BE2C (cell line): Measurements from ENCODE around the gene PBX3.

Experiments used
- DNase-seq: peaks from one replicate; pipeline ENCODE4 v3.0.0-alpha.2; 2020
- H3K27me3 ChIP-seq: fragments of 250-450 bp; sonication (Bioruptor Pico); 2 replicates; pipeline ENCODE4 v1.5.1; 2020; ENCODE audit warnings: mild to moderate bottlenecking
- H3K36me3 ChIP-seq: fragments of 250-450 bp; sonication (Bioruptor Pico); 2 replicates; pipeline ENCODE4 v1.5.1; 2020; ENCODE audit warnings: mild to moderate bottlenecking
- H3K4me1 ChIP-seq: fragments of 250-450 bp; sonication (Bioruptor Pico); 2 replicates; pipeline ENCODE4 v1.5.1; 2020
- H3K4me3 ChIP-seq: 2 replicates; pipeline ENCODE4 v1.5.1; 2011; ENCODE audit warnings: low read depth, low read length
- H3K9me3 ChIP-seq: fragments of 250-450 bp; sonication (Bioruptor Pico); 2 replicates; pipeline ENCODE4 v1.5.1; 2020
- TF ChIP-seq, protein P1 (sequence below): IDR thresholded peaks from 2 replicates; pipeline ENCODE4 v1.5.1; 2012; ENCODE audit warnings: mild to moderate bottlenecking, low read depth, low read length

Gene PBX3

DNA sequence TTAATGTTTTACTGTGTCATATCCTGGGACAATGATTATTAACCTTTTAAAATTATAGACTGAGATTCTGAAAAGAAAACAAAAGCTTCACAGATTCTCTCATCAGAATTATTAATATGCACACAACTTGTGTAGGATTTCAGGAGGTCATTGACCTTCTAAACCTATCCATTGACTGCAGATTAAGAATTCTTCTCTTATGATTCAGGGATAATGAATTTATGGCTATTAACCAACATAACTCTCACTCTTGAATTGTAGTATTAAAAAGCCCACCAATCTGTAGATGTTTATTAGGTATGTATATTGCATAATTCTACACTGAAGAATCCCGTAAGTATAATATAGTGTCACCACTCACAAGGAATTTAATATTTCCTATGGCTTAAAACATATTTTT lies 179.8 kb downstream of the PBX3 start:
- TF ChIP-seq, protein P1, sequence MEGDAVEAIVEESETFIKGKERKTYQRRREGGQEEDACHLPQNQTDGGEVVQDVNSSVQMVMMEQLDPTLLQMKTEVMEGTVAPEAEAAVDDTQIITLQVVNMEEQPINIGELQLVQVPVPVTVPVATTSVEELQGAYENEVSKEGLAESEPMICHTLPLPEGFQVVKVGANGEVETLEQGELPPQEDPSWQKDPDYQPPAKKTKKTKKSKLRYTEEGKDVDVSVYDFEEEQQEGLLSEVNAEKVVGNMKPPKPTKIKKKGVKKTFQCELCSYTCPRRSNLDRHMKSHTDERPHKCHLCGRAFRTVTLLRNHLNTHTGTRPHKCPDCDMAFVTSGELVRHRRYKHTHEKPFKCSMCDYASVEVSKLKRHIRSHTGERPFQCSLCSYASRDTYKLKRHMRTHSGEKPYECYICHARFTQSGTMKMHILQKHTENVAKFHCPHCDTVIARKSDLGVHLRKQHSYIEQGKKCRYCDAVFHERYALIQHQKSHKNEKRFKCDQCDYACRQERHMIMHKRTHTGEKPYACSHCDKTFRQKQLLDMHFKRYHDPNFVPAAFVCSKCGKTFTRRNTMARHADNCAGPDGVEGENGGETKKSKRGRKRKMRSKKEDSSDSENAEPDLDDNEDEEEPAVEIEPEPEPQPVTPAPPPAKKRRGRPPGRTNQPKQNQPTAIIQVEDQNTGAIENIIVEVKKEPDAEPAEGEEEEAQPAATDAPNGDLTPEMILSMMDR = no peak
- Histone ChIP-seq H3K27me3 (no peaks in the 10 kb centered on the region), H3K36me3 (no peaks in the 10 kb centered on the region), H3K4me3 (no peak overlapping the region), H3K4me1 (peaks cover 9% of the 10 kb centered on the region; the same call in 1 of the 2 replicates), H3K9me3 (no peaks in the 10 kb centered on the region)
- no peak for DNase-seq

DNA sequence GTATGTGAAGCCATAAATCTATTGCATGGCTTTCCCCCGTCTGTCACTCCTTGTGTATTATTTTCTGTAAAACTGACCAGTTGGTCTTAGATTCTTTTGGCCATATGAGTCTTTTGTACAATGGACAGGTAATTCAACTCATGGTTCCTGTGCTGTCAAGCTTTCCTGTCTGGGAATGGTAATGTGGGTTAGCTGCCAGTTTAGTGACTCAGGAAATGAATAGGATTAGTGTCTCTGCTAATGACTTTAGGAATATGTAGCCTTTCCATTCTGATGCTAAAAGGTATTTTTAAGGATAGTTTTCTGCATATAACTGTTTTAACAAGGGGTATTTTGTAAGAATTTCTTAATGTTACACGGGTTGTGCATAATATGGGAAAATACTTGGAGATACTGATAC lies 182.7 kb downstream of the PBX3 start:
- H3K9me3 ChIP-seq = no peaks in the 10 kb centered on the region
- DNase-seq = no peak
- H3K4me1 ChIP-seq = peaks cover 9% of the 10 kb centered on the region; the same call in 1 of the 2 replicates
- TF ChIP-seq, protein P1 = no peak
- H3K27me3 ChIP-seq = no peaks in the 10 kb centered on the region
- H3K4me3 ChIP-seq = no peak overlapping the region
- H3K36me3 ChIP-seq = no peaks in the 10 kb centered on the region; the same call in 1 of the 2 replicates

DNA sequence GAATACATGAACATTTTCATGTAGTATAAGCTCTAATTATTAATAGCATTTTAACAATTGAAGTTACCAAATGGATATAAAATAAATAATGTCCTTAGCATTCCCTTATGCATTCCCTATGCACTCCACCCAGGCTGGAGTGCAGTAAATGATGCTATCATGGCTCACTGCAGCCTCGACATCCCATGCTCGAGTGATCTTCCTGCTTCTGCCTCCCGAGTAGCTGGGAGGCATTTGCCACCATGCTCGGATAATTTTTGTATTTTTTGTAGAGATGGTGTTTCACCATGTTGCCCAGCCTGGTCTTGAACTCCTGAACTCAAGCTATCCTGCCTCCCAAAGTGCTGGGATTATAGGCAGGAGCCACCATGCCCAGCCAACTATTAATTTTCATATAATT lies 184.0 kb downstream of the PBX3 start:
- Histone ChIP-seq H3K4me3 (no peak overlapping the region), H3K27me3 (no peaks in the 10 kb centered on the region), H3K36me3 (no peaks in the 10 kb centered on the region; the same call in 1 of the 2 replicates), H3K9me3 (no peaks in the 10 kb centered on the region), H3K4me1 (peaks cover 9% of the 10 kb centered on the region; the same call in 1 of the 2 replicates)
- TF ChIP-seq, protein P1 = no peak
- DNase-seq = no peak

DNA sequence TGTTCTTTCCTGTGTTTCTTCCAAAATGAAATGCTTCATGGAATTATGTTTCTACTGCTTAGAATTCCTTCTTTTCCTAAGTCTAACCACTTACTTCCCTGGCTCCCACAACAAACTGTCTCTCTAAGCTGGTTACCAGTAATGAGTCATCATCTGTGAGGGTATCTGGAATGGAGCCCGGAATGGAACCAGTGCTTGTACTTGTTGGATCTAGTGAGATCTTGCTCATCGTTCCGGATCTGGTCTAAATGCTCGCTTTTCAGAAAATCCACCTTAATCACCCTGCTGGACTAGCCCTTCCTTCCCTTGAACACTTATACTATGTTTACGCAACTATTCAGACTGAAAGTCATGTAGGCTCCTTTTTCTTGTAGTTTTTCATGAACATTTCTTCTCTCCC lies 184.8 kb downstream of the PBX3 start:
- TF ChIP-seq, protein P1 = no peak
- Histone ChIP-seq H3K4me1 (peaks cover 9% of the 10 kb centered on the region; the same call in 1 of the 2 replicates), H3K36me3 (peaks cover 6% of the 10 kb centered on the region), H3K9me3 (no peaks in the 10 kb centered on the region), H3K27me3 (no peaks in the 10 kb centered on the region), H3K4me3 (no peak overlapping the region)
- DNase-seq = peak; percentile 67

DNA sequence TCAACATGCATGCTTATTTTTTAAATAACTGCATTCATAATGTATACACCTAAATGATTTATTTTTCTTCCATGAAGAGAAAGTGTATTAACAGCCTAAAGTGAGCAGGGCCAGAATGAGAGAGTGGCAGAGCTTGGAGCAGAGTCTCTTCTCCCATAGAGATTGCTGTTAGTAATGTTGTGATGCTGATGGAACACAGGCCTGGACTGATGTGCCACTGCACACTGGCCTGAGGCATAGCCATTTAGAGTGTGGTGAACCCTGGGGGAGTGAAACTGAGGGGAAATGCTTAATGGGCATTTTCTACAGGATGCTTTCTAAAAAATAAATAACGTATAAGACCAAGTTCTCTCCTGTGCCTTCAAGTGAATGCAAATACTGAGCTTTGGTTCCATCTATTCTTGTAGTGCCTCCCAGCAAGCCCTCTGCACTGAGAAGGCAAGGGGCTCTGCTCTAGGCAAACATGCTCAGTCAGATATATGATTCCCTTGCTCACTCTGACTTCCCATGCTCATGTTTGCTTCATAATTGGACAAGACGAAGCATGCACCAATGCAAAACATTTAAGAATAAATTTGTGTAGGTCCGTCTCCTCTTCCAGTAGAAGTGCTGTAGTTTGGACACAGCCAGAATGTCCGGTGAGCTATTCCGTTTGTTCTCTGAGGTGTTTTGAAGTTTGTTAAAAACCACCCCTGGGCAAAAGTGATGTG lies 185.7 kb downstream of the PBX3 start:
- Histone ChIP-seq H3K4me3 (no peak overlapping the region), H3K9me3 (no peaks in the 10 kb centered on the region), H3K27me3 (no peaks in the 10 kb centered on the region), H3K4me1 (peaks cover 9% of the 10 kb centered on the region; the same call in 1 of the 2 replicates), H3K36me3 (peaks cover 6% of the 10 kb centered on the region)
- no peak for DNase-seq
- TF ChIP-seq, protein P1 = no peak

DNA sequence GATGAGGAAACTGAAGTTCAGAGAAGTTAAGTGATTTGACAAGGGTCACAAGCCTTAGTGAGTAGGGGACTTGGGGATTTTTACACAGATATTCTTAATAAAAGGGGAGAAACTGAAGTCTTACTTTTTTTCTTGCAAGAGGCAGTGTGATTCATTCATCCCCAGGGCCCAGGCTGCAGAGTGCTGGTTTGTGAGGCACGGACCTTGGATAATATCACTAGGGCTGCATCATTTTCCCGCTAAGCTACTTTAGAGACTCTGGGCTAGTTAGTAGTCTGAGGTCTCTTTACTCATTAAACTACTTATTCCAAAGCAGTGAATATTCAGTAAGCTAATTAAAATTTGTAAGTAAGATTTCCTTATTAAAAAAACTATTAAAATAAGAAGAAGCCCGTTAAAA lies 195.0 kb downstream of the PBX3 start:
- no peaks in the 10 kb centered on the region for H3K4me1 ChIP-seq

More for the DNA sequence above, 195.0 kb downstream of the PBX3 start:
- Histone ChIP-seq H3K4me3 (no peak overlapping the region), H3K36me3 (peaks cover 3% of the 10 kb centered on the region), H3K27me3 (no peaks in the 10 kb centered on the region), H3K9me3 (no peaks in the 10 kb centered on the region; the same call in 1 of the 2 replicates)
- no peak for DNase-seq
- TF ChIP-seq, protein P1 = no peak
